Embryonic facial prominence (tissue), 1 donor: Measurements from ENCODE around the gene KRT3.
A peak's percentile ranks its signal among the peaks of the same experiment; 100 is the strongest.
"Not testable (repeated sequence)": the region's sequence is repeated elsewhere in the genome, so short reads cannot be mapped to it uniquely, and the experiment has no call there.

Source experiments
- DNase-seq: peaks from one replicate; pipeline ENCODE4 v3.0.0-alpha.2; 2016; ENCODE audit errors: extremely low spot score

Gene KRT3

DNA sequence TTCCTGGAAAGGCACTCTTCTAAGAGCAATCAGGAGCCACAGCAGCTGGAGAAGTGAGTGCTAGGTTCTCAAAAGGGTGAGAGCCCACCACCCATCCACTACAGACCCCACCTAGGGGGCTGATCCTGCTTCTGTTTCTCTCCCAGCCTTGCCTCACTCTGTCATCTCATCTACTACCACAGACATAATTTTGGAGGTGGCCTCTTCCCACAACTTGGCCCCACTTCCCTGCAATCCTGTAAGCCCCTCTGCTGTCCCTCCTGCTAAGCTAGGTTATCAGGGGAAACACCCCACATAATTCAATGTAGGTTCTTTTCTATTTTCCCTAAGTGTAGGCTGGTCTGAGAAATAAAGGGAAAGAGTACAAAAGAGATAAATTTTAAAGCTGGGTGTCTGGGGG, 35.3 kb downstream of the KRT3 start:
- DNase-seq = no peak

DNA sequence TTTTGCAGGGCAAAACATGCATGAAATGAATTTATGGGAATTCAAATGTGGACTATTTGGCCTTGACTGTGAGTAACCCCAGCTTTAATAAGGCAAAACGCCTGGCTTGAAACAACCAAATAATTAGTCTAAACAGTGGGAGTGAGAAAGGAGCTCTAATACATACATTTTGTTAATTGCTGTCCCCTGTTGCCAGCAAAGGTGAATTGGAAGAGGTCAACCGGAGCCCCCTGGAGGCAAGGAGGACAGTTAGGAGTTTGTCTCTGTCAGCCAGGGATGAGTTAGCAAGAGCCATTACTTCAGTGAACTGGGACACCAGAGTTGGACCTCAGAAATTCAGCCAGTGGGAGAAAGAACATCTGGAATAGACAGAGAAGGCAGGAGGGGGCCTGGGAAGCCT, 36.2 kb downstream of the KRT3 start:
- DNase-seq = no peak

DNA sequence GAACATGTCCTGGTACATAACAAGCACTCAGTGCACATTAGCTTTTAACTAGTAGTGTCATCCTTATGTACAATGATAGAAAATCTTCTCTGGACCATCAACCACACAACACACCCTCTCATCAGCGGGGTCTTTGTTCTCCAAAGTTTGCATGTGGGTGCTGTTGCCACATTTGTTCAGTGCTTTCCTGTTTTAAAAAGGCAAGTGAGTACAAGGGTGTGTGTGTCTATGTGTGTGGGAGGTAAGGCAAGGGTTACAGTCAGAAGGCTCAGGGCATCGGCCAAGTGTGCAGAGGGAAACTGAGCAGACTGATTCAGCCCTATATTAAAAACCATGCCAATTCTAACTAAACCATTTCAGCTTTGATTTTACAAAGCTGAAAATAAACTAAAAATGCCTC, 36.7 kb downstream of the KRT3 start:
- DNase-seq = no peak

DNA sequence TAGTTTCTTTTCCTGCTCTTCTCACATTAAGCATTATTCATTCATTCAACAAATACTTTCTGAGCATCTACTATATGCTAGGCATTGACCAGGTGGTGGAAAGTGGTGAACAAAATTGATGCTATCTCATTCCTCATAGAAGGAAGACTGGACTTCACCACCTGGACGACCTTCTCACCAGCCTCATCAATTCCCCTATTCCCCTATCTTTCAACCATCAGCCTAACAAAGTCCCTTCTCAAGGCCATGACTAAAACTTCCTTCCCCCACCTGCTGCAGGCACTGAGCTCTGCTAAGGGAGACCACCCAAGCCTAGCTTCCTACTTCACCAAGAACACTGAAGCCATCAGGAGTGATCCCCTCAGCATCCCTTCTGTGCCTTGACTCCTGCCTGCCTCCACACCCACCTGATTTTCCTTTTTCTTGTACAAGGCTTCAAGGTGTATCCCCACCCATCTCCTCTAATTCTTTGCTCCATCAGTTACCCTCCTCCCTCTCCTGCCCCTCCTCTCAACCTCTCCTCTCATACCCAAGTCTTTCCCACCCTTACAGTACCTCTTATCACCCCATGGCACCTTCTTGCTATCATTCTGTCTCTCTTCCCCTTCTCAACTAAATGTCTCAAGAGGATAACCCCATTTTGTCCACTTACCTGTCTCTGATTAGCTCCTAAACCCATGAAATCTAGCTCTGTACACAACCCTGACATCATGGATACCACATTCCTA, 38.3 kb downstream of the KRT3 start:
- DNase-seq = no peak

DNA sequence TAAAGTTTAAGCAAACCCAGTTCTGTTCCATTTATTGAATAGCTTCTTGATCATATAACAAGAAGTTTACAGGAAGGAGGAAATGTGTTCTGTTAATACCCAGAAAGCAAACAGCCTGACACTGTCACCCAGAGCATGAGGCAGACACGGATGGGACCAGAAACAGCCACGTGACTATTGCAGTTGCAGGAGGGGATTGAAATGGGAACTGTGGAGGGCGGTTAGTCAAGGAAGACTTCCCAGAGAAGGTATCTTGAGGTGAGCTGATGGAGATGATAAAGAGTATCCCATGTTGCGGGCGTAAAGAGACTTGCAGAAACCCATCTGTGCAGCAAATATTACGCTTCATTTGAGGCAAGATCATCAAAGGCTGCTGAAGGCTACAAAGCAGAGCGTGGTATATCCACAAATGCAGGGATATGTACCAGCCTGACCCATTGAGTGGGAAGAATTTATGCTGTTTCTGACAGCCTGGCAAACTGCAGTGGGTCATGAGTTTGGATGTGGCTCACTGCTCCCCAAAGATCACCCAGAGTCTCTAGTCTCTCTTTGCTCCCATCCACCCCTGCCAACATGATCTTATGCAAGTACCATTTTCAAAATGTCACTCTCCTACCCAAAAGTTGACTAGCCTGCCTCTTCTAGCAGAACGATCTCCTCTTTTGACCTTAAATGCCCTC, 39.5 kb downstream of the KRT3 start:
- DNase-seq = no peak

DNA sequence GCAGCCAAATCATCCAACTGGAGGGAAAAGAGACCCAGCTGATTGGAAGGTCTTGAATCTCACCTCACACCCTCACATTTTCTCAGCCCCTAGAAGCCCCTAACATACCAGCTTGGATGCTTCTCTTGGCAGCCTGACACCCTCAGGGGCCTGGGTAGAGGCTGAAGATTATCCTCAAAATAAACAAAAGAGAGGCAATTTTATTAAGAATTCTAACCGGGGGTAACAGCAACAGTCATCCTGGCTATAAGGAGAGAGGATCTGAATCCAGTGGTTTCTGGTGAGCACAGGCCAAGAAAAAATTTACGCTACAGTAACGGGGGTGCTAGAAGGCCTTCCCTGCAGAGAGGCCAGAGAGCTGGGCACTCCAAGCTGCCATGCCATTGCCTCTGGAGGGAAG, 40.4 kb downstream of the KRT3 start:
- no peak for DNase-seq

DNA sequence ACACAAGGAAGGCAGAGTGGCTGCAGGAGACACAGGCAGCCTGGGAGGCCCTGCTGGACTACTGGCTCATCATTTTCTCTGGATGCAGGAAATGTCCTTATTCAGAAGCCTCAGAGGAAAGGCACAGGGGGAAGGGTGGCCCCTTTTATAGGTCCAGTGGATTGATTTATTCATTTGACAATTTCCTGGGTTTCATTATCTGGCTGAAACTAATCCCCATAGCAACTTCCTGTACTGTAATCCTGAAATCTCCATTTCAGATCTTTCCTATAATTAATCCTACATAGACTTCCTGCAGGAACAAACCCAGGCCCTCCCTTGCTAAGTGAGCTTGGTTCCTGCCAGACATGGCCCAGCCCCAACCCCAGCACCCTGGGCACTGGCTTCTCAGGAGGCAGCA, 41.8 kb downstream of the KRT3 start:
- no peak for DNase-seq

DNA sequence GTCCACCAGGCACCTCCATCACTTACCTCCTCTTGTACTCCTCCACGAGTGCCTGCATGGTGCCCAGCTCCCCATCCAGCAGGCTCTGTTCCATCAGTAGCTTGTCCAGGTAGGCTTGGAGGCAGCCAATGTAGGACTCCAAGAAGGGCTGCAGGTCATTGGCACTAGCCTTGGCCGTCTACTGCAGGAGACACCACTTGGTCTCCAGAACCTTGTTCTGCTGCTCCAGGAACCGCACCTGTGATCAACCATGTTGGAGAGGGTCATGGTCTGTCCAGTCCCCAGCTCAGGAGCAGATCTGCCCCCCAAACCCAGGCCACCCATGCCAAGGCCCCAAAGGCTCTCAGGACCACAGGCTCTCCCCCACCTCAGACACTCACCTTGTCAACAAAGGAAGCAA, 42.6 kb downstream of the KRT3 start:
- DNase-seq = no peak

DNA sequence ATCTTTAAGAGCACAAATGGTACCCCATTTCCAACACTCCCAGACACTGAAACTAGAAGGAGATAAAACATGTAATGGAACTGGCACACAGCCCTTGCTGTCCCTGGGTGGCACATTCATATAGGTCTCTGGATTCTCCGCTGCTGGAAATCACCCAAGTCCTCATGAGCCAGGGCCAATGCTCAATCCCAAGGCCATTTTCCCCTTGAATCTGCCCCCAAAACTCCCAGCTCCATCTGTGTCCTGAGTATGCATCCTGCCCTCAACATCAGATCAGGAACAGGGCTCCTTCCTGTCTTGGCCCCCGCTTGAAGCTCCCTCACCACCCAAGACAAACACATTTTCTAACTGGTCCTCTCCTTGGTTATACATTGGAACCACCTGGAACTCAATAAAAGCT, 43.4 kb downstream of the KRT3 start:
- DNase-seq = no peak

DNA sequence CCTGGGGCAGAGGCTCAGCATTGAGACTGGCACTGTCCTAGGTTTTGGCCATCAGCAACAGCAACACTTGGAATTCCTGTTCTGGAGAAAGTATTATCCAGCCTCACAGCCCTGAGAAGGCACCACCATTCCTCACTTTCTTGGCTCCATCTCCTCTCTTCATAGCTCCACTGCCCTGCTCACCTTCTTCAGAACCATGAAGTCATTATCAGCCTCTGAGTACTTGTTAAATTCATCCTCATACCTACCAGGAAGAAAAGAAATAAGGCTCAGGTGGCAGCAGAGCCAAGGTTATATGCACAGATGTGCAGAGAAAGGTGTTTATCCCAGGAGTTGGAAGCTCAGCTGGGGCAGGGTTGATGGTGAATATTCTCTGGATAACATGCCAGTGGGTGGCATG, 44.1 kb downstream of the KRT3 start:
- no peak for DNase-seq

DNA sequence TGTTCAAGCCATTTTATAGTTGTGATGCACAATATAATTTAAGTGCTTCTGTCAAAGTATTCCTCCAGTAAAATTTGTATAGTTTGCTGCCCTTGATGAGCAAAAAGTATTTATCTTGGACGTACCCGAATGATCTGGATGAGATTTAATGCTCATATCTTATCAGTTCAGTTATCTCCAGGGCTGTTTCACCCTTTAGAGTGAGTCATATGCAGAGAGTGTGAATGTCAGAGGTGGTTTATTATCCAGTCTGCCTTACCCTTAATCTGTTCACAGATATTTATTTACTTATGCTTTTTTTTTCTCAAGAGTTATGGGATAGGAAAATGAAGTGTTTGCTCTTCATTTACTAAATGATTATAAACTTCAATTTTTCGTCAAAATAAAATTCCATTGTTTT, 45.4 kb downstream of the KRT3 start:
- DNase-seq = not testable (repeated sequence)

DNA sequence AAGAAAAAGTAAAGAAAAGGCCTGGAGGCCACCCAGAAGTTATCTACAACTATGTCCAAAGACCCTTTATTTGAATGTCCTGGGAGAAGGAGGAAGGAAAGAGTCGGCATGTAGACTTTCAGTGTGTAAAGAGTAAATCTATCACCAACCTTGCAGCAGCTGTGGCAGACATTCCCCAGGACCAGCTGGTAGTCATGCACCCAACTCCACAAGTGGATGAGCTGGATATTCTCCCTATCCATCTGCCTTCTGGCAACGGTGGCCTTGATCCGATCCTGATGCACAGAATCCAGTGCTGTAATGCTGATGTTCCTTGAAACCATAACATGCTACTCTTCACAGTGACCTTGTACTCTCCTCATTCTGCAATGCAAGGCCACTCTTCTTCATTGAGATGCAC, 46.1 kb downstream of the KRT3 start:
- DNase-seq = no peak

DNA sequence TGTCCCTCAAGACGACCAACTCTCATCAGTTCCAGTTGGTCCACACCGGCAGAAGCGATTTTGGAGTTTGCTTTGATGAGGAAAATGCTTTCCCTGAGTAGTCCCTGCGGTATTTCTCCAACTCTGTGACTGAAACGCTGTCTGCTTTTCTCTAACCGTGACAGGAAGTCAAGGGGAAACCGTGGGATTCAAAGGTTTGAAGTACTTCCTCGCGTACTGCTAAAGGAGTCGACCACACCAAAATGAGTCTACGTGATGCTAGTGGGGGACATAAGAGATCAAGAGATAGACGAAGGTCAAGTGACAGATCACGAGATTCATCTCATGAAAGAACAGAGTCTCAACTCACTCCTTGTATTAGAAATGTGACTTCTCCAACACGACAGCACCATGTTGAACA, 47.3 kb downstream of the KRT3 start:
- DNase-seq = no peak

DNA sequence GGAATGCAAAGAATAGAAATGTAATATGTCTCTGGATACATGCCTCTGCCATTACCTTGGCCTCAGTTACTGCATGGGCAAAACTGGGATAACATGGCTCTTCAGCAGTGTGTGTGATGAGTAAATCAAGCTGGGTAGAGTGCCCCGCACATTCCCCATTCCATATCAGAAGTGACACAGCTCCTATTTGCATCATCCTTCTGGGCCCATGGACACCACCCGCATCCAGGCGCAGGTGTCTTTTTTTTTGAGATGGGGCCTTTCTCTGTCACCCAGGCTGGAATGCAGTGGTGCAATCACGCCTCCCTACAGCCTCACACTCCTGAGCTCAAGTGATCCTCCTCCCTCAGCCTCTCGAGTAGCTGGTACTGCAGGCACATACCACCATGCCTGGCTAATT, 50.4 kb downstream of the KRT3 start:
- no peak for DNase-seq

DNA sequence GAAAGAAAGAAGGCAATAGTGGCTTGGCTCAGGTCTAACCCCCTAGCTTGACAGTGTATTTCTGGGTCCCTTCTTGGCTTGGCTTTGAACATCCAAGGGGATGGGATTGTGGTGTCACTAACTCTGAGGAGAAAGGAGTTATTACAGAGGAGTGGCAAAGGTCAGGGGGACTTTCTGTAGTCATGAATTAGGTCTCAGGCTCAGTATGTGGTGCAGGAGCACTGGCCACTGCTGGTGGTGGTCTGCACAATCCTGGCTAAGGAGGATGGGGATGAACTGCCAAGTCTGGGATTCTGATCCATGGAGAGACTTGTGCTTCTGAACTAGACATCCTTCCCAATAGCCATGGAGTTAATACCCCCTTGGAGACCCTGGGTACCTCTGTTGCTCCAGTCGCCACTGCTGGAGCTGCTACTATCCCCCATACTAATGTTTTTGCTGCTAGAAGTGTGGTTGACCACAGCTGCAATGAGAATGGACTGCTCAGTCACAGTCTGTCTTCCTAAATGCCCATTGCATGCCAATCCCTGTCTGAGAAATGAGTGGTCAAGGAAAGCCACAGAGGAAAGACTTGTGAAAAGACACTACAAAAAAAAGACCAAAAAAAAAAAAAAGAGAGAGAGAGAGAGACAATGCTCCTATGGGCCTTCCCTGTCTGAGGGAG, 51.3 kb downstream of the KRT3 start:
- no peak for DNase-seq

DNA sequence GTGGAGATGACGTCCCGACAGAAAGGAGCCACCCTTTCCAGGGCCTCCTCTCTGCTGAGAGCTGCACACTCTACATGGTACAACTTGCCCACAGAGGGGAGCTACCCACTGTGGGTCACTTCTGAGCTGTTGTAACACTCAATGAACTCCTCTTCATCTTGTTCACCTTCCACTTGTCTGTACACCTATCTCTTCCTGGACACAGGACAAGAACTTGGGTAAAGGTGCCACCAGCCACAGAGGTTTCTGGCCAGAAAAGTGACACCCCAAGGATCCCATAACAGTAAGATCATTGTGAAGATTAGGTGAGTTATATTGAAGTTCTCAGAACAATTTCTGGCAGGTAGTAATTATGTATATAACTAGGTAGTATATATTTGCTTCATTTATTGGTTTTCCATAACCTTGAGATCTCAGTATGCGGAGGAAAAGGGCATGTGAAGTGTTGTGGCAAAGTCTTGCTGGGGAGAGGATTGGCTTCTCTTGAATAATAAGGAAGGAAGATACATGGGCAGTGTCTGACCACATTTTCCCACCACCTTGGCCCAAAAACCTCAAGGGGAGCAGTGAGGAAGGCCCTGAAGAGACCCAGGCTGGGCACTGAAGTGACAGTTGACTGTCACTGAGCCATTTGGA, 53.0 kb downstream of the KRT3 start:
- DNase-seq = no peak

DNA sequence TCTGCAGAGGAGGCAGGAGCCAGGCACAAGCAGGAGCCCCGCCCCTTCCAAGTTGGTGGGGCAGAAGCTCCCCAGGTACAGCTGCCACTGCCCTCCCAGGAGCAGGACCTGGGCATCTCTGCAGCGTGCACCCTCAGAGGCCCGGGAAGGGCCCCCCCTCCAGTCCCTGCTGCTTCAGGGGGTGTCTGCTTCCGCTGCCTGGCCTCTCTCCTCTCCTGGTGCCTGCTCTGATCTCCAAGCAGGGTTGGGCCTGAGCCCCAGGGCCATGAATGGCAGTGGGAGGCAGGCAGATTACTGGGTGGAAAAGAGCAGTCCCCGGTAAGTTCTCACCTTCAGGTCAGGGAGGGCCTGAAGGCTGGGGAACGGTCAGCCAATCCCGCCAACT, 53.7 kb downstream of the KRT3 start:
- no peak for DNase-seq

DNA sequence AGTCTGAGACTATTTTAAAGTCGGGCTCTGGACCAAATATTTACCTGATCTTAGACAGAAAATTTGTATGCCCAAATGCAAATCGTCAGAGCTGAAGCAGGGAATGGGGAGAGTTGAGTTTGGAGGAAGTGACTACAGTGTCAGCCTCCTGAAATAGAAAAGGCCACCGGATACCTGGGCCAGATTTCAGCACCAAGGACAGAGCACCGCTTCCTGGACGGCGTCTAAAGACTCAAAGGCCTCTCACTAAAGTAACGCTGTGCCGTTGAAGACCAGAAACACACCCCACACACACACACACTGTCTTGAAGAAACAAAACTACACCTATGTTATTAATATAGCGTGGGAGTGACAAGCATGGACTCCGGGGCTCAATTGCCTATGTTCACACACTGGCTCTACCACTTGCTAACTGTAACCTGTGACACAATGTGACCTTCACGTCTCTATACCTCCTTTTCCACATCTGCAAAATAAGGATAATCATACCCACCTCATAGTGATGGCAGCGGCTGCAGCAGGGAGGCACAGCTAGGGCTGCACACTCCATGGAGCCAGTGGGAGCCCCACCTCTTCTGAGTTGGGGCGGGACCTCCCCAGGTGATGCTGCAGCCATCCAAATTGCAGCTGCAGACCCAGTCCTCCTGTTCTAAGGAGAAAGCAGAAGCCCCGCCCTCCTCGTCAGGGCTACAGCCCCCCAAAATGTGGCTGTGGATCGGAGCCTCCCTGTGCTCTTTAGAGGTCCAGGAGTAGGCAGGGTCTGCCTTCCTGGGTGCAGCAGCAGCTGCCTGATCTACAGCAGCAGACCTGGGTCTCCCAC, 54.3 kb downstream of the KRT3 start:
- DNase-seq = peak; percentile 8

DNA sequence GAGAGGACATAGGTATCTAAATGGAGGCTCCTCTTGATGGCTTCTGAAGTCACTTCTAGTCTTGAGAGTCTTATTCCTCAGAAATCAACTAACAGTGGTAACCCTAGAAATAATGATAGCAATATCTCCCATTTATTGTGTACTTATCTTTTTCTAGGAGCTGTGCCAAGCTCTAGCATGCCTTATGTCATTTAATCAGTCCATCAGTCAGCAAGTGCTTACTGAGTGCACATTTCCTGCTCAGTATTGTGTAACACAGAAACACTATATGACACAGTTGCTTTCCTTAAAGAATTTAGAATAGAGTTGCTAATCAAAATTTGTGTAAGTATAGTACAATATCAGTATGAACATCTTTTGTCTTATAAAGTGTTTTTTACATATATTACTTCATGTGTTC, 55.3 kb downstream of the KRT3 start:
- DNase-seq = no peak

DNA sequence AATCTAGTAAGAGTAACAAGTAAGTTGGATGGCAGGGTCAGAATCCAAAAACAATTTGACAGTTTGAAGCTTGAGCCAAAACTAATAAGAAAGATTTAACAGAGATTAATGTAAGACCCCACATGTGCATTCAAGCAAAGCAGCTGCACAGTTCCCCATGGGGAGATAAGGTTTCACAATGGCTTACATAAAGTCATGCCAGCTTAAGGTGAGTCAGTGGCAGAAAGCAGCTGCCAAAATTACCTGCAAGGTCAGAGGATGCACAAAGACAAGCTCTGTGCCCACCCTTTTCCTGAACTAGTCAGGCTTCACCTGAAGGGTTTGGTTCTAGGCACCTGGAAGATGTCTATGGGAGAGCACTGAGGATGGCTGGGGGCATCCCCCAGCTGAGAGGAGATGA, 56.0 kb downstream of the KRT3 start:
- DNase-seq = no peak
